GM18909 (cell line): ENCODE data around the gene EFL1.
"Not testable (repeated sequence)": the region's sequence is repeated elsewhere in the genome, so short reads cannot be mapped to it uniquely, and the experiment has no call there.

Experiments used
- ATAC-seq: cut with Tn5 transposase; IDR thresholded peaks from one replicate; pipeline ENCODE4 v1.9.1; 2021; ENCODE audit warnings: mild to moderate bottlenecking; ENCODE audit not compliant: unreplicated experiment, poor library complexity

EFL1 gene

GRCh38 chr15:82210066-82210597, 52.4 kb downstream of the EFL1 start:
- not testable (repeated sequence) for ATAC-seq

GRCh38 chr15:82204575-82204974, 58.0 kb downstream of the EFL1 start:
- ATAC-seq: not testable (repeated sequence)

GRCh38 chr15:82197733-82198594, 64.6 kb downstream of the EFL1 start:
- peak; percentile 88 for ATAC-seq

GRCh38 chr15:82196353-82196752, 66.2 kb downstream of the EFL1 start:
- no peak for ATAC-seq

GRCh38 chr15:82195818-82196217, 66.7 kb downstream of the EFL1 start:
- ATAC-seq: not testable (repeated sequence)

- ATAC-seq: not testable (repeated sequence)
Measured at GRCh38 chr15:82194488-82194887, 68.0 kb downstream of the EFL1 start.

GRCh38 chr15:82193435-82193834, 69.1 kb downstream of the EFL1 start:
- not testable (repeated sequence) for ATAC-seq

GRCh38 chr15:82192394-82192793, 70.1 kb downstream of the EFL1 start:
- not testable (repeated sequence) for ATAC-seq

- ATAC-seq: peak; percentile 93
Measured at GRCh38 chr15:82186719-82187406, 75.7 kb downstream of the EFL1 start.

GRCh38 chr15:82186161-82186560, 76.4 kb downstream of the EFL1 start:
- ATAC-seq: no peak

GRCh38 chr15:82184776-82185175, 77.8 kb downstream of the EFL1 start:
- ATAC-seq: no peak

- no peak for ATAC-seq
Measured at GRCh38 chr15:82184355-82184754, 78.2 kb downstream of the EFL1 start.

- ATAC-seq: no peak
Measured at GRCh38 chr15:82183121-82184031, 79.2 kb downstream of the EFL1 start.

- no peak for ATAC-seq
Measured at GRCh38 chr15:82181371-82181770, 81.2 kb downstream of the EFL1 start.

GRCh38 chr15:82178061-82178460, 84.5 kb downstream of the EFL1 start:
- no peak for ATAC-seq

- no peak for ATAC-seq
Measured at GRCh38 chr15:82177291-82178010, 85.1 kb downstream of the EFL1 start.

GRCh38 chr15:82176542-82176941, 86.0 kb downstream of the EFL1 start:
- no peak for ATAC-seq

GRCh38 chr15:82174471-82175235, 87.9 kb downstream of the EFL1 start:
- no peak for ATAC-seq

GRCh38 chr15:82173108-82173507, 89.4 kb downstream of the EFL1 start:
- no peak for ATAC-seq
